Fibroblast of gingiva (primary cell): ENCODE data around the gene RNF41.
A peak's percentile ranks its signal among the peaks of the same experiment; 100 is the strongest.
"Not testable (repeated sequence)": the region's sequence is repeated elsewhere in the genome, so short reads cannot be mapped to it uniquely, and the experiment has no call there.

ENCODE experiments used
- DNase-seq: peaks from one replicate; pipeline ENCODE4 v3.0.0-alpha.2; 2011; ENCODE audit warnings: low read depth

The RNF41 gene

GRCh38 chr12:56221757-56222530 lies at the start of gene RNF41:
Gene RNF41 (minus strand): TSS chr12:56221922. CDS start chr12:56214047, 7,875 bp downstream.
- peak; percentile 98 for DNase-seq

GRCh38 chr12:56271031-56271430 lies 49.3 kb upstream of the RNF41 start:
- DNase-seq = peak; percentile 13

DNA sequence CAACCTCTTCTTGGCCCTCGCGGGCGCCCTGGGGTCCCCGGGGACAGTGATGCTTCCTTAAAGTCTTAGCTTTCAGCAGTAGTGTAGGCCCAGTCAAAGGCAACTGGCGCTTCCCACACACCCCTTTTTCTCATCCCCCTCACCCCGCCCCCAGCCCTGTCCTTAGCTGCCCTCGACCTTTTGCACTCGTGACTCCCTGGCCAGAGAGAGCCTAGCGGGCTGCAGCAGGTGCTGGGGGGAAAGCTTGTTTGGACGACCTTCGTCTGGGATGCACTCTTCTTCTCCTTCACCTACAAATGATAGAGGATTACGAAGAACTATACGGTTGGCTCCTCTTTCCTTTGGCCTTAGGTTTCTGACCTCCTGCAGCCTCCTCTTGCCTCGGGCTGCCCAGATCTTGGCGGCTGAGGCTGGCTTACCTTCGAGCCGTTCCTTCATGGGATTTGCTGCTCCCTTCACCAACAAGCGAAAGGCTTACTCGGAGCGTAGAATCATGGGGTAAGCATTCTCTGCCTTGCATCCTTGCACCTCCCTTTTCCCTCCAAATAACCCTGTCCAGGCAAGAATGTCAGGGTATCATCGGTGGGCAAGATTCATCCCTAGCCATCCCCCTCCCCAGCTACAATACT lies 45.8 kb upstream of the RNF41 start:
- peak; percentile 20 for DNase-seq

- DNase-seq = peak; percentile 75
These were observed 45.1 kb upstream of the RNF41 start, which contains the start of gene COQ10A for GRCh38 chr12:56266693-56267442. Gene COQ10A (plus strand): TSS chr12:56266942. CDS start chr12:56267119, 177 bp downstream.

DNA sequence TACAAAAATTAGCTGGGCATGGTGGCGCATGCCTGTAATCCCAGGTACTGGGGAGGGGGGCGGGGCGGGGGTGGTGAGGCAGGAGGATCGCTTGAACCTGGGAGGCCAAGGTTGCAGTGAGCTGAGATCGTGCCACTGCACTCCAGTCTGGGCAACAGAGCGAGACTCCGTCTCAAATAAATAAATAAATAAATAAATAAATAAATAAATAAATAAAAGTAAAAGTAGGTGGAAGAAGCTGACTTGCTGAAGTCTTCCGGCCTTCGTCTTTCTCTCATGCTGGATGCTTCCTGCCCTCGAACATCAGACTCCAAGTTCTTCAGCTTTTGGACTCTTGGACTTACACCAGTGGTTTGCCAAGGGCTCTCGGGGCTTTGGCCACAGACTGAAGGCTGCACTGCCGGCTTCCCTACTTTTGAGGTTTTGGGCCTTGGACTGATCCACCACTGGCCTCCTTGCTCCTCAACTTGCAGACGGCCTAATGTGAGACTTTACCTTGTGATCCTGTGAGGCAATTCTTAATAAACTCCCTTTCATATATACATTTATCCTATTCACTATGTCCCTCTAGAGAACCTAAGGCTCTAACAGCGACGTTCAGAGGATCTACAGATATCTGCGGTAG lies 44.5 kb upstream of the RNF41 start:
- DNase-seq = not testable (repeated sequence)

- not testable (repeated sequence) for DNase-seq
These were observed 41.2 kb upstream of the RNF41 start for GRCh38 chr12:56262955-56263354.

DNA sequence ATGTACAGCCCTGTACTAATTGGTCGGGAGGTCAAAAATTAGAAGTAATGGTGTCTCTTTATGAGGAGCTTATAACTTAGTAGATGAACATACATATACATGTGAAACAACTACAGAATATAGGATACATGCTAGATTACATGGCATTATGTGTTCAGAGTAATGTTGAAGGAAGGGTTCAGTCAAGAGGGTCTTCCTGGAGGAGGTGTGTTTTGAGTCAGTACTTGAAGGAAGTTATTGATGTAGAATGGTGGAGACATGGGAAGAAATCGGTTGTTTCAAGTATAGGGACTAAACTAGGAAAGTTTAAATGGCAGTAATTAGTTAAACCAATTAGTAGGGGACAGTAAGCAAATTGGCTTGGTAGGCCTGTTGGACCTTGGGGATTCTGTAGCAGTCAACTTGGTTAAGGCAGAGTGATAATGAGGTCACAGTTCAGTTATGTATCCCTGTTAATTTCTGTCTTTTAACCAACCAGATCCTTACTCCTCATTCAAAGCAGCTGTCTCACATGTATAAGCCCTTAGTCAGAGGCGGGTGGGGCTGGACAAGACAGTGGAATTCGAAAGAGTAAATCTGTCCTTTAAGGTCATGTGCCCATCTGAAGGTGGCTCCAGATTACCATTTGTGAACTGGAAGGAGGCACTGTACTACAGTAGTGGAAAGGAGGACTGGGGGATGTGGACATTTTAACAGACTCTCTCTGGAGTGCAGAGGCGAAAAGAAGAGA lies 39.9 kb upstream of the RNF41 start:
- peak; percentile 73 for DNase-seq

DNA sequence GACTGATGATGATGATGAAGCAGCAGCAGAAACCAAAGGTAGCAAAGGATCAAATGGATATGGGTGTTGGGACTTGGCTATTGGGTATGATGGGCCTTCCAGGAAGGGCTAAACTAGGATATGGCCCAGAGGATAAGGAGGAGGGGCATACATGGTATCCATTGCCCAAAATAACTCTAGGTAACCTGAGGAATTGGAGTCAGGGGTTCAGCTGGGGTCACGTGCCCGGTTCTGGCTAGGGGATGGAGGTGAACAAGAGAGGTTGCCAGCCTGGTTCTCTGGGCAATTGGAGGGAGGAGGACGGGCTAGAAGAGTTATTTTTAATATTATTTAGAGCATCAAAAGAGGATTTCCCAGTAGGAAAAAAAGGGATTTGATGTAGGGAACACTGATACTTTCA lies 39.2 kb upstream of the RNF41 start:
- no peak for DNase-seq

DNA sequence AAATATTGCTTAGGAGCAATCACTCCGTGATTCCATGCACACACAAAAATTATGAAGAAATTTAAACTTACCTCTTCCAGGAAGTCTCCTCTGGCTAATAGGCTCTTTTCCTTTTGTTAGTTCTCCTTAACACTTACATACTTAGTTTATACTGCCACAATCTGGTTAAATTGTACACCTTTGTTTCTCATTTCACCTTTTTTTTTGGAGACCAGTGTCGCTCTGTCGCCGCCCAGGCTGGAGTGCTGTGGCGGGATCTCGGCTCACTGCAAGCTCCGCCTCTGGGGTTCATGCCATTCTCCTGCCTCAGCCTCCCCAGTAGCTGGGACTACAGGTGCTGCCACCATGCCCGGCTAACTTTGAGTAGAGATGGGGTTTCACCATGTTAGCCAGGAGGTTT lies 38.7 kb upstream of the RNF41 start:
- no peak for DNase-seq

DNA sequence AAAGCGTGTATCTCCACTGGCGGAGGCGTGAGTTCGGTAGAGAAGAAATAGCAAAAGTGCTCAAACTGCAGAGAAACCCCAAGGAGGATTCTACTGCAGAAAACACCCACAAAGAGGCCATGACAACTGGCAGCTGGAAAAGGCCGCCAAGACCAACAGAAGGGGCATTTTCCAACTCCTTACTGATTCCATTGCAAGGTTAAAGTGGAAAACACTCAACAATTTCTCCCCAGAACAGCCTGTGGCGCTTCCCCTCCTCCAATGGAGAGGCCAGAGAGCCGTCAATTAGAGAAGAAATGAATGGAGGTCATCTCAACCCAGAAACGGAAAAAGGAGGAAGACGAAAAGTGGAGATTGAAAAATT lies 37.1 kb upstream of the RNF41 start:
- DNase-seq = no peak

GRCh38 chr12:56258068-56258819 lies 36.5 kb upstream of the RNF41 start, which contains the start of gene ANKRD52:
Gene ANKRD52 (minus strand): TSS chr12:56258384. CDS start chr12:56258269, 115 bp downstream.
- peak; percentile 83 for DNase-seq

DNA sequence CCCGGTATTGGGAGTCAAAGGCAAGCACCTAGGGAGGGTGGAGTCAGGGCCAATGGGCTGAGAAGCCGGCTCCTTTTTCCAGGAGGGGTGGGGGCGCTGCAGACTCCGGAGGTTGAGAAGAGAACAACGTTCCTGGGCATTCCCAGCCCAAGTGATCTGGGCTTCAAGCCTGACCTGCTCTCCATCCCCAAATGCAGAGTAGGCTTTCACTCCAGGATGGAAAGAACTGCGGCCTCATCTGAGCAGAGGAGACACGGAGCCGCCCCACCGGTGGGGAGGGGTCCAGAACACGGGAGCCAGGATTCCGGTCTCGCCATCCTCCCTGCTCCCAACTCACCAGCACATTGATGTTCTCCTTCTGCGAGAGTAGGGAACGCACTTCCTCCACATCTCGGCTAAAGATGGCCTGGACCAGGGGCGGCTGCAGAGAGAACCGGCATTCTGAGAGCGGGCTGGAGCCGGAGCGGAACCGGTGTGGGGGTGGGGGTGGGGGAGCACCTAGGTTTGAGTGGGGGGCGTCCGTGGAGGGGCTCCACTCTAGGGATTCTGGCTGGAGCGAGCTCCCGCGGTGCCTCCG lies 35.9 kb upstream of the RNF41 start:
- no peak for DNase-seq

- no peak for DNase-seq
These were observed 35.3 kb upstream of the RNF41 start for GRCh38 chr12:56257071-56257470.

DNA sequence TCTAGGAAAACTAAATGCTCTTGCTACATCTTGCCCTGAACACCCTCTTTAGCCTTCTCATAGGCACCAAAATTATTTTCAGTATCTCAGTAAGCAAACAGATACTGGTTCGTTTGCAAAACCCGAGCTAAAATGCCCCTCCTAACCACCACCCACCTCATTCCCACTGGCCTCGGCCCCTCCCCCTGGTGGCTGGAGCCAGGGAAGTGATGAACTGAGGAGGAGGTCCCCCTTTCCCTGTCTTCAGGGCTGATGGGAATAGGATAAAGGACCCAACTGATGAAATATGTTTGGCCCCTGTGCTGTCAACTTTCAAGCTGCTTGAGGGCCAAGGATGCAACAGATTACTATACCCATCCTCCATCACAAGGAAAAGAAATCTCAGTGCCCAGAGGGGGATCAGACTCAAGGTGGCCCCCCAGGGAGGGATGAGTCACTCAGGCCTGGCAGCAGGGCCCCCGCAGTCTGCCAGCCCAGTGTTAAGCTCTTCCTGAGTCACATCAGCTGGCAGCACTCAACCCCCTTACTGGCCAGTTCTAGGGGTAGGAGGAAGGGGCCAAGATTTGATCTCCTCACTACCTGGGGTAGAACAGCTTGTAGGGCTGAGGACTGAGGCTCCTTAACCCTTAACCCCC lies 34.7 kb upstream of the RNF41 start:
- DNase-seq = peak; percentile 80

DNA sequence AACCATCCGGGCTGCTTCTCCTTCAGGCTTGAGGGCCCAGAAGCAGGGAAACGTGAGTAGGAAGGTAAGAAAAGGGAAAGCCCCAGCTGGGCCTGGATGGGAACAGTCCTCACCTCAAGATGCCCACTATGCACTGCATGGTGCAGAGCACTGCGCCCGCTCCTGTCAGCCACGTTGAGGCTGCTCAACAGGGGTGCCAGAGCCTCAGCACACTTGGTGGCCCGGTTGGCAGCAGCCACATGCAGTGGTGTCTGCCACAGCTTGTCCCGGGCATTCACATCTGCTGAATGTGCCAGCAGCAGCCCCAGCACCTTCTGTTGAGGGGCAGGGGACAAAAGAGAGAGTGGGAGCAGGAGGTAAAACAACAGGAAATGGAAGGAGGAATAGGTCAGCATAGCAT lies 33.9 kb upstream of the RNF41 start:
- no peak for DNase-seq

- DNase-seq = no peak
These were observed 31.4 kb upstream of the RNF41 start for GRCh38 chr12:56253091-56253490.

DNA sequence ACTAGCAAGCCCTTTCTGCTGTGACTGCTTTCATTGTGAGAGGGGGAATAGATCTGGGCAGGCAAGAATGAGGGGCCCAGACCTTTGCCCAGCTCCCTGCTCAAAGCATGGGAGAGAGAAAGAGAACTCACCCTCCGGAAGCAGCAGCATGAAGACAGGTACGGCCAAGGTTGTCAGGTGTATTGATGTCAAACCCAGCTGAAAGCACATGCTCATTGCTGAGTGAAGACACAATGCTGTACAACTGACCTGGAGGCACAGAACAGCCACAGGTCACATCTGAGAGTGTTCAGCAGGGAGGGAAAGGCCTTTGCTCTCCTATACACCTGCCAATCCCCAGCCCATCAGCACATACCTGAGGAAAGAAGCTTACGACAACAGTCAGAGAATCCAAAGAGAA lies 30.9 kb upstream of the RNF41 start:
- no peak for DNase-seq

- DNase-seq = no peak
These were observed 27.0 kb upstream of the RNF41 start for GRCh38 chr12:56248711-56249110.

- no peak for DNase-seq
These were observed 26.2 kb upstream of the RNF41 start for GRCh38 chr12:56247923-56248322.

DNA sequence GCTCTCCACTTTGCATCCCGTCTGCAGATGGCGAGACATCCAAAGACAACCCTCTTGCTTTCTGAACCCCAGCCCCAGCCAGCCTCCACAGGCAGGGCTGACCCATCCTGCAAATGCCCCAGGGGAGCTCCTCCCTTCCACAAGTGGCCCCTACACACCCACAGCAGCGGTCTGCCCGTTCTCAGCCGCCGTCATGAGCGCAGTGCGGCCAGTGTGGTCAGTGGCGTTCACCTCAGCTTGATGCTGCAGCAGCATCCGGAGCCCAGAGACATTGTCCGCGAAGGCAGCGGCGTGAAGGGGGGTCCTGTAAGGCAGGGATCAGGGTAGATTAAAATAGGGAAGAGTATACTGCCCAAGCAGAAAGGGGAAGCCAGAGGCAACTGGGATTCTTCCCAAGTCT lies 22.8 kb upstream of the RNF41 start:
- no peak for DNase-seq
